Loucy (cell line): ENCODE data around the gene SCGB3A2.

Experiments used
- H2AFZ ChIP-seq: fragments of 200-600 bp; sonication (generic); 2 replicates; pipeline ENCODE4 v1.6.0; 2016; ENCODE audit warnings: antibody characterized with exemption, mild to moderate bottlenecking, low read length, moderate library complexity
- H3F3A ChIP-seq: fragments of 200-600 bp; 2 replicates; pipeline ENCODE4 v1.6.0; 2016; ENCODE audit warnings: antibody characterized with exemption, low read depth, mild to moderate bottlenecking
- H3K27me3 ChIP-seq: fragments of 200-600 bp; sonication (generic); 2 replicates; pipeline ENCODE4 v1.6.1; 2014; ENCODE audit warnings: low read length, mild to moderate bottlenecking; ENCODE audit not compliant: insufficient read depth, poor library complexity, severe bottlenecking
- H3K36me3 ChIP-seq: fragments of 200-600 bp; sonication (generic); 2 replicates; pipeline ENCODE4 v1.6.1; 2016; ENCODE audit warnings: low read length; ENCODE audit not compliant: insufficient read depth
- H3K4me1 ChIP-seq: fragments of 200-600 bp; sonication (generic); 2 replicates; pipeline ENCODE4 v1.5.1; 2014; ENCODE audit warnings: low read length, mild to moderate bottlenecking; ENCODE audit not compliant: insufficient read depth, poor library complexity, severe bottlenecking
- H3K4me2 ChIP-seq: fragments of 200-600 bp; sonication (generic); 2 replicates; pipeline ENCODE4 v1.6.0; 2014; ENCODE audit warnings: antibody characterized with exemption, low read length, low read depth, mild to moderate bottlenecking; ENCODE audit not compliant: poor library complexity, severe bottlenecking
- H3K4me3 ChIP-seq: fragments of 200-600 bp; sonication (generic); 2 replicates; pipeline ENCODE4 v1.5.1; 2014; ENCODE audit warnings: low read length, mild to moderate bottlenecking, mixed read lengths; ENCODE audit not compliant: poor library complexity, severe bottlenecking
- H3K79me2 ChIP-seq: fragments of 200-600 bp; sonication (generic); 2 replicates; pipeline ENCODE4 v1.6.1; 2014; ENCODE audit warnings: low read length; ENCODE audit not compliant: insufficient read depth
- H3K9ac ChIP-seq: fragments of 200-600 bp; sonication (generic); 2 replicates; pipeline ENCODE4 v1.6.0; 2014; ENCODE audit warnings: mild to moderate bottlenecking, low read depth, low read length, moderate library complexity; ENCODE audit not compliant: poor library complexity, severe bottlenecking
- H3K9me2 ChIP-seq: fragments of 200-600 bp; sonication (generic); replicated peaks from 2 replicates; pipeline ENCODE4 v1.6.1; 2016; ENCODE audit warnings: low read depth, low read length, mixed read lengths
- H3K9me3 ChIP-seq: fragments of 200-600 bp; sonication (generic); 2 replicates; pipeline ENCODE4 v1.6.1; 2014; ENCODE audit warnings: mild to moderate bottlenecking, antibody characterized with exemption, low read length, low read depth; ENCODE audit not compliant: insufficient read depth
- H4K20me1 ChIP-seq: fragments of 200-600 bp; sonication (generic); 2 replicates; pipeline ENCODE4 v1.6.0; 2014; ENCODE audit warnings: antibody characterized with exemption, low read length, mild to moderate bottlenecking; ENCODE audit not compliant: insufficient read depth, poor library complexity, severe bottlenecking
- CTCF ChIP-seq: fragments of 200-600 bp; sonication (generic); conservative IDR thresholded peaks from 2 replicates; pipeline ENCODE4 v1.5.1; 2014; ENCODE audit warnings: mild to moderate bottlenecking, antibody characterized with exemption, low read length
- EZH2phosphoT487 ChIP-seq: fragments of 200-600 bp; IDR thresholded peaks from 2 replicates; pipeline ENCODE4 v1.6.1; 2018; ENCODE audit warnings: antibody characterized with exemption, mild to moderate bottlenecking, moderate library complexity, borderline replicate concordance

The SCGB3A2 gene

GRCh38 chr5:147849226-147849625 is 29.3 kb upstream of the SCGB3A2 start:
- H3K9me2 ChIP-seq = no peaks in the 10 kb centered on the region
- no peaks in the 10 kb centered on the region for H3K79me2 ChIP-seq
- H3K36me3 ChIP-seq = no peaks in the 10 kb centered on the region
- no peaks in the 10 kb centered on the region for H4K20me1 ChIP-seq
- no peak overlapping the region for H3K9ac ChIP-seq
- H3K4me2 ChIP-seq = no peak overlapping the region
- H3K4me1 ChIP-seq = no peaks in the 10 kb centered on the region
- no peak overlapping the region for H2AFZ ChIP-seq
- H3F3A ChIP-seq = no peaks in the 10 kb centered on the region
- peaks cover 5% of the 10 kb centered on the region for H3K27me3 ChIP-seq
- no peak for TF ChIP-seq EZH2phosphoT487
- TF ChIP-seq CTCF = no peak
- no peak overlapping the region for H3K4me3 ChIP-seq
- no peaks in the 10 kb centered on the region for H3K9me3 ChIP-seq

GRCh38 chr5:147851578-147851977 is 26.9 kb upstream of the SCGB3A2 start:
- H3K79me2 ChIP-seq = no peaks in the 10 kb centered on the region
- H3F3A ChIP-seq = no peaks in the 10 kb centered on the region
- no peaks in the 10 kb centered on the region for H3K36me3 ChIP-seq
- no peaks in the 10 kb centered on the region for H3K9me2 ChIP-seq
- H4K20me1 ChIP-seq = no peaks in the 10 kb centered on the region
- H3K4me1 ChIP-seq = no peaks in the 10 kb centered on the region
- no peaks in the 10 kb centered on the region for H3K9me3 ChIP-seq
- H2AFZ ChIP-seq = no peak overlapping the region
- H3K27me3 ChIP-seq = peaks cover 5% of the 10 kb centered on the region
- H3K4me2 ChIP-seq = no peak overlapping the region
- no peak overlapping the region for H3K4me3 ChIP-seq
- H3K9ac ChIP-seq = no peak overlapping the region
- TF ChIP-seq EZH2phosphoT487 (no peak), CTCF (no peak)

GRCh38 chr5:147852365-147852764 is 26.1 kb upstream of the SCGB3A2 start:
- H3K36me3 ChIP-seq = no peaks in the 10 kb centered on the region
- no peaks in the 10 kb centered on the region for H3K79me2 ChIP-seq
- H4K20me1 ChIP-seq = no peaks in the 10 kb centered on the region
- no peaks in the 10 kb centered on the region for H3K9me3 ChIP-seq
- no peaks in the 10 kb centered on the region for H3K4me1 ChIP-seq
- no peak overlapping the region for H3K4me2 ChIP-seq
- no peaks in the 10 kb centered on the region for H3F3A ChIP-seq
- H3K9ac ChIP-seq = no peak overlapping the region
- H2AFZ ChIP-seq = no peak overlapping the region
- no peak overlapping the region for H3K4me3 ChIP-seq
- H3K27me3 ChIP-seq = no peaks in the 10 kb centered on the region
- TF ChIP-seq CTCF = no peak
- TF ChIP-seq EZH2phosphoT487 = no peak
- H3K9me2 ChIP-seq = no peaks in the 10 kb centered on the region
